Measurements from ENCODE around the gene DGKG.

GRCh38 chr3:186366206-186366605, 4.2 kb upstream of the DGKG start:
- no peak for TF ChIP-seq POLR2AphosphoS5 (IDR thresholded peaks at IDR 0.05; ENCODE audit: control insufficient read depth, insufficient read depth, low read depth, low read length)
- TF ChIP-seq ZNF274 (IDR thresholded peaks at IDR 0.05; ENCODE audit: borderline replicate concordance, low read depth, low read length), result no peak
- TF ChIP-seq BHLHE40 (IDR thresholded peaks at IDR 0.05; ENCODE audit: low read length), result no peak
- no peak for TF ChIP-seq CTCF (IDR thresholded peaks at IDR 0.05 in 2 of 3, conservative IDR thresholded peaks at IDR 0.05 in 1 of 3; ENCODE audit: insufficient read depth in 2 of 3, low read depth in 1 of 3, low read length in 3 of 3)
- TF ChIP-seq HCFC1 (IDR thresholded peaks at IDR 0.05; ENCODE audit: low read depth, low read length), result no peak
- no peak for TF ChIP-seq XRCC3 (IDR thresholded peaks at IDR 0.05)
